CD4-positive, alpha-beta T cell treated with Interleukin-6 for 4 hours (primary cell): ENCODE measurements around the gene MAPKAP1.

Experiments
- DNase-seq: peaks from one replicate; pipeline ENCODE4 v3.0.0-alpha.2; 2020; ENCODE audit warnings: mixed read lengths

The MAPKAP1 gene

DNA sequence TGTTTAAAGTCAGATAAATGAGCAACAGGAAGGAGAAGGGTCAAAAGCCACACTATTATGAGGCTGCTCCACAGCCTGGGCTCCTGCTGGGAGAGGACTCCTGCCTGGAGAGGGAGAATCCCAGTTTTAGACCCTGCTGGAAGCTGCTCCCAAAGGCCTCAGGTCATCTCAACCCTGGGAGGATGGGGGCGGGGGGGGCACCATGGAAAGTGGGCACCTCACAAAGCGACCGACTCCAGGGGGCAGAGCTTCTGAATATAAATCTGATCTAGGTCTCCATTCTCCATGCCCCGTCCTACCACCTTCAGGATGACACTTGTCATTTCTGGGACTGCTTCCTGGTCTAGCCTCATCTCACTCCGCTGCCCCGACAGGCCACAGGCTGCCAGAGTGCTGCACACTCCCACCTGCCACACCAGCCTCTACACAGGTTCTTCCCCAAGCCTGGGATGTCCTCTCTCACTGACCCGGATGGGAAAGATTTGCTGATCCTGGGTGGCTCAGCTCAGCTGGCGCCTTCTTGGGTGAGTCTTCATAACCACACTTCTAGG is 262.0 kb downstream of the MAPKAP1 start:
- DNase-seq: no peak

DNA sequence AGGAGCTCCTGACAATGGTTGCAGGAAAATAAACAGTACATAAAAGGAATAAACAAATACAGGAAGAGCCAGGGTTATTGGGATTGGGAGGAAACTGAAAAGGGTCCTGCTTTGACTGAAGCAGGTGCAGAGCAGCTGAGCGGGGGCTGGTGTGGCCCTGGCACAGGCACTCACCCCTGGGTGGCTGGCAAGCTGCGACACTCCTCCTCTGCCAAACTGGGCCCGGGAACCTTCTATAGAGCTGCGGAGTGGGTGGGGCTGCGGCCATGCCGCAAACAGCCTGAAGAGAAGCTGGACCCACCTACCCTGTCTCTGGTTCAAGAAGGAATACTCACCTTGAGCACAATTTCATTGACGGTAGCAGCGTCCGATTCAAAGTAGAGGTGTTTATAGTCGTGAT is 262.8 kb downstream of the MAPKAP1 start:
- no peak for DNase-seq

DNA sequence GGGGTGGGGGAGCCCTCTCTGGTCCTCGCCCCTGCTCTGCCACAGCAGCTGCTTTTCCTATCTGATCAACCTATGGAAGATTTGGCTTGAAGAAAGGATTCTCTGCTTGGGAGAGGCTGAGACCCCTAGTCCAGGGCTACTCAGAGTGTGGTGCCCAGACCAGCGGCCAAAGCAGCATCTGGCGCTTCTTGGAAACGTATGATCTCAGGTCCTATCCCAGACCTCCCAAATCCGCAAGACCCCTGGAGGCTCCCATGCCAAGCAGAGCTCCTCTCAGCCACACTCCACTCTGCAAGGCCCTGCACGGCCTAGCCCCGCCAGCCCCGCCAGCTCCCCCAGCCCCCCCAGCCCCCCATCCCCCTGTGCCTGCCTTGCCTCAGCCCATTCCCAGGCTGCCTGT is 263.6 kb downstream of the MAPKAP1 start:
- no peak for DNase-seq

DNA sequence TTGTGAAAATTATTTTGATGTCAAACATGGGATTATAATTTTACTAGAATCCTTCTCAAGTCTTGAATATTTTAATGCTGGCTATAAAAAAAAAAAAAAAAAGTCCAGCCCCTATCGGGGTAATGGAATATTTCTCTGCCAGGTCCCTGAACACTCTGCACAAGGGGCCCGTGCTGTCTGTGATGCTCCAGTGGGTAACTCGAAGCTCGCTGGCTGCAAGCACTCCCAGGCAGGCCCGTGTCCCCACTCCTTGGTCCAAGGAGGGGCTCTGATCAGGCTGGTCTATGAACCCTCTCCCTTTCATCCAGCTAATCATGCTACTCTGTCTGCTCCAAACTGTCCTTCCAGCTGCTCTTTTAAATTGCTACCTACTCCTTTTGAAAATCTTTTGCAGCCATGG is 264.6 kb downstream of the MAPKAP1 start:
- DNase-seq: no peak

DNA sequence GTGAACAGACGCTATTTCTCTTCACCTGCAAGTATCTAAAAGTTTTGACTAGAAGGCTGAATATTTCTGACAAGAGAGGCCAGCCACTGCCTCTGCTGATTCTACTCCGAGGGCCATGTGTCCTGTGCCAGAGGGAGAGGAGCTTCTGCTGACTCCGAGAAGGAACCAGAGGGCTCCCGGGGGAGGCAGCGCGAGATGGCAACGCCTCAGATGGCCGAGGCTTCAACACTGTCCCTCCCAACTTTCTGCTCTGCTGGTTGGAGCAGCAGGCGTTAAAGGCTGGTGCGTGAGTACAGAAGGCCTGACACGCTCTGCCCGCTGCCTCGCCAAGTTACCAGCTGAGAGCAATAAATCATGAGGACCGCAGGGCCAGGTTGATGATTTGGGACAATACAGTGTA is 266.6 kb downstream of the MAPKAP1 start:
- DNase-seq: no peak

DNA sequence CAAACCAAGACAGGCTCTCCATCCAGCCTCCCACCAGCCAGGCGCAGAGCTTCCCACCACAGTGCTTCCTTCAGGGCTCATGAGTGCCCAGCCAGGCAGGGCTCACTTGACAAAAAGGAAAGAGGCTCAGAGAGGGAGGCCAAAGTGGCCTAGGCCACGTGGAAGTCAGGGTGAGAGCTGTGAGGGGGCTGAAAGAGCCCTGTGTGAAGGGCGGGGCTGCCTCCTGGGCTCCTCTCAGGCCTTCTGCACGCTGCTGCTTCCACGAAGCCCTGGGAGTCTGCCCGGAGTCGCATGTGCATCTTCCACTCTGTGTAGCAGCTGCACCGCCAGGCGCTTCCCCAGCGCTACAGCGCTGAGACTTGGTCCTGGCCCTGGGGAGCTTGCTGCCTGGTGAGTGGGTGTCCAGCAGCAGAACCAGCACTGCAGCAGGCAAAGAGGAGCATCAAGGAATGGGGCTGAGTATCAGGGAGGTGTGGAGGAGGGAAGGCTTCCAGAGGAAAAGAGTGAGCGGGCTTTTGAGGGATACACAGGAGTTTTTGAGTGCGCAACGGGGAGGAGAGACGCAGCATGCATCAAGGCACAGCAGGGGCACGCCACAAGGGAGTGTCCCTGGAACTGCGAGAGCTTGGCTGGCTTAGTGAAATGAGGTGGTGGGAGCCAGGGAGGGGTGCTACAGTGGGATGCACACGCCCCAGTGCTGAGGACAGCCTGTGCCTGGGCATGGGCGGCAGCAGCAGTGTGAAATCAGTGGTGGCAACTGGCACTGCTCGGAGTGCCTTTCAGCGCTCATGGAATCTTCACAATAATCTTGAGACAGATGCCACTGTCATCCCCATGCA is 267.4 kb downstream of the MAPKAP1 start:
- no peak for DNase-seq

DNA sequence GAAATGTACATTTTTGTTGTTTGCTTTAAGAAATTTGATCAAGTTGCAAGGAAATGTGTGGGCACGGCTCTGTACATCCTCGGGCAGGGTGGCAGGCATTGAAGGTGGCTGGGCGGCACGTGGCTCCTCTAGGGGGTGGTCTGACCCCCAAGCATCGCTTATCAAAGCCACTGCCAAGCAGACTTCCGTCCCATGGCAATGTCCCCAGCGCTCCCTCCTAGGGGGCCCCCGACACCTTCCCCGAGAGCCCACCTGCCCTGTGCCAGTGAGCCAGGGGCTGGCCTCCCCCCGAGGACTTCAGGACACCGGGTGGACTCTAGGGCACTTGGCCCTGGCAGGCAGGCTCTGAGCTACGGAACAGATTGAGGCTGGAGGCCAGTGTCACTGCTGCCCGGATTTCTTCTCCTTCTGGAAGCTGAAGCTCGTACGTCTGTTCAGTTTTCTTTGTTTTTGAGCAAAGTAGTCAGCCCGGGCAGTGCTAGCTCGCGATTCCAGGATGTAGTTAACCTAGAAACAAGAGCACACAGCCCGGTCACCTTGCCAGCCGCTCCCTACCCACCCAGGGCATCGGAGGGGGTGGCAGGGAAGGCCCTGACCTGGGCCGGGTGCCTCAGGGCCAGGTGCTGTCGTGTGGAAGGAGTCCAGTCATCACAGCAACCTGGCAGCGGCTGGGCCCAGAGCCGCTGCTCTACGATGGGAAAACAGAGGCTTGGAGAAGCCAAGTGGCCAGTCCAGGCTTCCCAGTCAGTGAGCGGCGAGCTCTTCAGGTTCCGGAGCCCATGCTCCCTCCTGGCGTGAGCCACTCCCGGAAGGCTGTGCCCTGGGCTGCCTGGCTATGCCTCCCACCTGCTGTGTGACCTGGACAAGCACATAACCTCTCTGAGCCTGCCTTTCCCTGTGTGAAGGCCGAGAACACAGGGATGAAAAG is 268.2 kb downstream of the MAPKAP1 start:
- DNase-seq: no peak

DNA sequence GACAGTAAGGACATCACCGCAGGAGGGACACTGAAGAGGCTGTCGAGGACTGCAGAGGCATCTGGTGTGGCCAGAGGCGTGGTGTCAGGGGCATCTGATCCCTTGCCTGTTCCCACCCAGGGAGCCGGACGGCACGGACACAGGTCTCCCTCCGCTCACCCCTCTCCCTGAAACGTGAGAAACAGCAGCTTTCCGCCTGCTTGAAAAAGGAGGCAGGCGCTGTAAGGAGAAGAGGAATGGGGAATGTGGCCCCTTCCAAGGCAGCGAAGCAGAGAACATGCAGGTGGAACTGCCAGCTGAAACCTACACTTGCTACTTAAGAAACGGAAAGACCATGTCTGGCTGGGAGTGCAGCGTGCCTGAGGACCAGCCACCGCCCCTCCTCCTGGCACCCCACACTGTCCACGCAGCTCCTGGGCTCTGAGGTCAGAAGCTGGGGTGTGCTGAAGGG is 269.2 kb downstream of the MAPKAP1 start:
- DNase-seq: no peak

DNA sequence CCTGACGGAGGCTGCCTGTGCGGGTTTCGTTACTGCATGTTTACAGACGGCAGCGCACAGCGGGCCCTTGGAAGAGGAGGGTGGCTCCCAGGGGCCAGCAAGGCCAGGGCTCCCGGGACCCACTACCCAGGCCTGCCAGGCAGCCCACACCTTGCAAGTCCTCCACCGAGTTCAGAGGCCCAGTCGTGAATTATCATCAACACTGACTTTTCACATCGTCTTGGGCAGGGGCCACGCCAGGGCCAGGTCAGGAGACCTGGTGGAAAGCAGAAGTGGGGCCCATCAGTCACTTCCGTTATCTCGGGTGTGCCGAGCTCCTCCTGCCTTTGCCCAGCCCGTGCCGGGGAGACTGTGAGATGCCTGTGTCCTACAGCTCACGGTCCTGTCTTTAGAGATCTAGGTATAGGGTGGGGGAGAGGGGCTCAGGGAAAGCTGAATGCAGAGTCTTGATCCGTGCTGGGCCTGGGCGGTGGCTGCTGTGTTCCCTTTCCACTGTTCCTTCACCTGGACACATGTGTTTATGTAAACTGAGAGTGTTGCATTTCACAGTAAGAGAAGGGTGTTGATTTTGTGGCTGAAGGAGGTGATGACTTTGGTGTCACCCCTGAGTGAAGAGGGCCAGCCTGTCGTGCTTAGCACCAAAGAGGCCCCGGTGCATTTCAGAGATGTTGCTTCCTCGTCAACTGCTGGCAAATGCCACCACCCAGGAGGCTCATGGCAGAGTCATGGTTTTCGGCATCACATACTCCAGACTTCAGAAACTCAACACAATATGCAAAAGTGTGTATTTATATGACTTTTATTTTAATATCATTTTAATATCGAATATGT is 270.2 kb downstream of the MAPKAP1 start:
- DNase-seq: no peak

DNA sequence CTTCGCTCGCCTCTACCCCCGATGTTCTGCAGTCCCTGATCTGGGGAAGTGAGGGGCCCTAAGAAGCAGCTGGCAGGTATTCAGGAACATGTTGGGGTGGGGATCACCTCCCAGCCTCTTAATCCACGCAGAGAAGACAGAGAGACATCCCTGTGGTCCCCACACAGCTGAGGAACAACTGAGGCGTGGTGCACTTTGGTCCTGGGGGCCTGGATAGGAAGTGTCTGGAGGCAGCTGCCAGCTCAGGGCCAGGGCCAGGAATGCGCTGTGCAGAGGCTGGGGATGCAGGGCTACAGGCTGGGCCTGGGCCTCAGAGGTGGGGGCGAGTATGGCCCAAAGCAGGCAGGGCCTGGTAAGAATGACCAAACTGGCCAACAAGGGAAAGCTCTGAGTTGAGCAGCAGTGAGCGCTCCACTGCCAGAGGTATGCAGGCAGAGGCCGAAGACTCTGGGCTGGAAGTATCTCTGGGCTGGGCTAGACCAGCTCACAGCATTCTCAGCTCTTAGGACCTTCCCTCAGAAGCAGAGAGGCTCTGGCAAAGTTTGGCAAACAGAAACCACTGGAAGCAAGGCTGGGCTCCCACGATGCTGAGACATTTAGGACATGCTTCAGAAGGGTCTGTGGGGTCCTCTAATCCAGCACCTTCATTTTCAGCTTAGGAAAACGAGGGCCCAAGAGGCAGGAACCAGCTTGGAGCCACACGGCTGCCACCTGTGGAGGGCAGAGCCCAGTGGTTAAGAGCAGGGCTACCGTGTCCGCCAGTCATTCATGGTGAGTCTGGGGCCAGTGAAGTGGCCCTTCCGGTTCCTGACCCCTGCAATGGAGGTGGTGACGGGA is 271.0 kb downstream of the MAPKAP1 start:
- DNase-seq: no peak

DNA sequence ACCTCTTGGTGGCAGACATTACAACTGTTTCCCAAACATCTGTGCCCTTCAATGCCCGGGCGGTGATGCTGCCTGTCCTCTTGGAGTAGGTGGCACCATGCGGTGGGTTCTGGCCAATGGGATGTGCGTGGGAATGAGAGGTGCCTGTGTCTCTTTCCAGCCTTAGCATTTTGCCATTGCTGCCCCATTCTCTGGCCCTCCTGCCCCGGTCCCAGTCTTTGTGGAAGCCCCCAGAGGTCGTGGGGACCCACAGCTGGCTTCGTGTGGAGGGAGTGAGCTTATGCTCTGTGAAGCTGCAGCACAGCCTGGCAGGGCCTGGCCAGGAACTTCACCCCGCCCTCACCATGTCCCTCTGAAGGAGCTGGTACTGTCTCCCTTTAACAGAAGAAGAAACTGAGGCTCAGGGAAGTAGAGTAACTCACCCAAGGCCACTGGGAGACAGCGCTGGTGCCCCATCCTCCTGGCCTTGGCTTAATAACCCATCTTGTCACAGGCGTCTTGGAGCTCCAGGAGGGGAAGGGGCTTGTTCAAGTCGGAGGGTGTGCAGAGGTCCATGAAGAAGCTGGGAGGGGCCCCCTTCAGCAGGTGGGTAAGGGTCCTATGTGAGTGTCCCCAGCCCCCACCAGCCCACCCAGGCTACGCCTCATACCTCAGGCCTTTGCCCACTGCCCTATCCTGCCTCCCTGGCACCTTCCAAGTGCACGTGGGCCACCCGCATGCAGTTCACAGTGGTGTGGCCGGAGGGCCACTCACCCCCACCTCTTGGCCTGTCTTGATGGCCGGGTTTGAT is 271.8 kb downstream of the MAPKAP1 start:
- no peak for DNase-seq

DNA sequence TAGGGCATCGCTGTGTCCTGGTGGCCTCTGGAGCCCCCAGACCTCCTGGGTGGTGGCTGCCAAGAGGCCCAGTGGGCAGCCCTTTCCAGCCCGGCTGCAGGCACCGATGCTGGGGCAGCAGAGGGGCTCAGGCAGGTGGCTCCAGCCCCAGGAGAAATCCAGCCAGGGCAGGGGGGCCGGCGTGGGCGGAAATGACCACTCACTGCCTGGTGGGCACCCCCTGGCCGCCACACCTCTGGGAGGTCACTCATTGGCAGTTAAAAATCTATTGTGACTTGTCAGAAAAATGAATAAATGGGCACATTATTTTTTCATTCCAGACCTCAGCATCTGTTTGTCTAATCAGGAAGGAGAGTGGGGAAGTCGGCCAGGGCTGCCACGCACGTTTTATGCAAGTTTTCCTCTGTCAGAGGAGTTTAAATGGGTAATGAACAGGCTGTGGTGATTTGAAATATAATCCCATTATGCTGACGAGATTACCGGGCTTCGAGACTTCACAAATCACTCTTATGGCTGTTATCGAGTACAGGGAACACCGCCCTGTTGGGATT is 273.5 kb downstream of the MAPKAP1 start:
- DNase-seq: no peak

DNA sequence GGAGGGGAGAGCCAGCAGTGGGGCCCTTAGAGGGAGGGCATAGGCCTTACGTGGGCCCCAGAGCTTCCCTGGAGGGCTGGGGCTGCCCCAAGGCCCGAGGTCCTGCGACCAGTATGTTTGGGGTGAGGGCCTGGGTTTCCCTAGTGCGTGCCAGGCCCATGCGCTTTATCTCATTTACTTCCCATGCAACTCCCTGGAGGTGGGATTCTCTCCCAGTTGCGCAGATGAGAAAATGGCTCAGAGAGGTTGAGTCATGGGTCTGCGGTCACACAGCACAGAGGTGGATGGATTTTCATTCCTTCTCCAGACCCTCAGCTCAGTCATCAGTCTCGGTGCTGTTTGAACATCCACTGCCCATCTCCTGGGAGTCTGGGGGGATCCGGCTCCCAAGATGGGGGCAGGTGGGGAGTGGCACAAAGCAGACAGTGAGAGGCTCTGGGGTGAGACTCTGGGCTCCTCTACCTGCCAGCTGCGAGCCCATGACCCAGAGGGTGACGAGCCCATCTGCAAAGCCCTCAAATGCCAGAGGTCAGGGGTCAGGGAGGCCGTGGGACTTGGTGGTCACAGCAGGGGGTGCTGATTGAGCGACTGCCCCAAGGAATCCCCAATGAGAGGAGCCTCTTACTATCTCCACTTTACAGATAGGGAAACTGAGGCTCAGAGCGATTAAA is 274.2 kb downstream of the MAPKAP1 start:
- DNase-seq: no peak

DNA sequence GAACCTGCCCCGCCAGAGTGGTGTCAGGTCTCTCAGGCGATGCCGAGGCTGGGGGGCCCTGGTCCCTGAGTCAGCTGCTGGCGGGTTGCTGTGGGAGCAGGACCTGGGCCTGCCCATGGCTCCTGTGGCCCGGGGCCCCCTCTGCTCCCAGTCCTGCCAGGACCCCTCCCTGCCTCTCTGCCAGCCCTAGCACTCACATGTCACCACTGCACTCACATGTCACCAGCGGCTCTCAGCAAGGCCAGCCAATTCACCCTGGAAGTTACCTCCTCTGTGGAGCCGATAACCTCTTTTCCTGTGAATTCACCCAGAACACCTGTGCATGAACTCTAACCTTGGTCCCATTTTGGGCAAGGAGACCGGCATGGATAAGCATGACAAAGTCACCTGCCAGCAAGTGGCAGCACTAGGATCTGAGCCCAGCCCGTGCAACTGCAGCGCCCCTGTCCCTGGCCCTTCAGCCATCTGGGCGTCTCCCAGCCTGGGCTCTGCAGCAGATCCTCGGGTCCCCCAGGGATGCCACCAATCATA is 275.2 kb downstream of the MAPKAP1 start:
- no peak for DNase-seq

DNA sequence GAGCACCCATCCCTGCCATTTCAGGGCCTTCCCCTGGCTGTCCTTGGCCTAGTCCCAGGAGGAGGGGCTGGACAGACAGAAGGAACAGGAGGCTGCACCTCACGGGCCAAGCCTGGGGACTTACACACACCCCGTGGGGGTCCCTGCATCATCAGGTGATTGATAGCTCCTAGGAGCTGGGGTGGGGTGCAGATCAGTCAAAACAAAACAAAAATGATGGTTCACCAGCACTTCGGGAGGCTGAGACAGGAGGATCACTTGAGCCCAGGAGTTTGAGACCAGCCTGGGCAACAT is 276.0 kb downstream of the MAPKAP1 start:
- DNase-seq: no peak

DNA sequence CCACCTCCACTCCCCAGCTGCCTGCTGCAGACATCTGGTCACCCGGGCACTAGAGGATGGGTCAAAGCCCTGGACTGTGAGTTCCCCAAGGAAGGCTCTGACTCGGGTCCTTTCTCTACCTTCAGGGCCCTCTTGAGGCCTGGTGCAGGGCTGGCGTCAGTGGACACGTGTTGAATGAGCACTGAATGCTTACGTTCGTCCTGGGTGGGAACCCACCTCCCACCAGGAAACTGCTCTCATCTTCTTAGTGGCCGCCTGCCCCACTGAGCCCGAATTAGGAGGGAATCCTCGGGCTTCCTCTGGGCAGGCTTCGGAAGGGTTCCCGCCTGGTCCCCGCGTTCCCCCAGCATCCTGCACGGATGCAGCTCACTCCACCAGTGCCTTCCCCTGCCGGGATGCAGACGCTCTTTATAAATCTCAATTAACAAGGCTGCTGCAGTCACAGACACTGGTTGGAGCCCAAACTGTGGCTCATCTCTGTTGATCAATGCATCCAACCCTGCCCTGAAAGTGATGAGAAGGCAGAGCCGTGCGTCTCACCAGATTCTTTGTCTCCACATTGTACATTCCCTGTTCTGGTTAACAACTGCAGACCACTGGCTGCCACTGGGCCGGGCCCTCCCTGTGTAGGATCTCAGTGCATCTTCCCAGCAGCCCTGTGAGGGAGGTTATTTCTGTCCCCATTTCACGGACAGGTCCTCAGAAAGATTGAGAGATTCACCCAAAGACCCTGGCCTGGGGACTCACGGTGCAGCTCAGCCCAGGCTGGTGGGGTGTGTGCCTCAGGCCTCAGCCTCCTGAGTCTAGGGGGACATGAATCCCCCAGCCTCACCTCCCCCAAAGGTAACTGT is 276.6 kb downstream of the MAPKAP1 start:
- no peak for DNase-seq

DNA sequence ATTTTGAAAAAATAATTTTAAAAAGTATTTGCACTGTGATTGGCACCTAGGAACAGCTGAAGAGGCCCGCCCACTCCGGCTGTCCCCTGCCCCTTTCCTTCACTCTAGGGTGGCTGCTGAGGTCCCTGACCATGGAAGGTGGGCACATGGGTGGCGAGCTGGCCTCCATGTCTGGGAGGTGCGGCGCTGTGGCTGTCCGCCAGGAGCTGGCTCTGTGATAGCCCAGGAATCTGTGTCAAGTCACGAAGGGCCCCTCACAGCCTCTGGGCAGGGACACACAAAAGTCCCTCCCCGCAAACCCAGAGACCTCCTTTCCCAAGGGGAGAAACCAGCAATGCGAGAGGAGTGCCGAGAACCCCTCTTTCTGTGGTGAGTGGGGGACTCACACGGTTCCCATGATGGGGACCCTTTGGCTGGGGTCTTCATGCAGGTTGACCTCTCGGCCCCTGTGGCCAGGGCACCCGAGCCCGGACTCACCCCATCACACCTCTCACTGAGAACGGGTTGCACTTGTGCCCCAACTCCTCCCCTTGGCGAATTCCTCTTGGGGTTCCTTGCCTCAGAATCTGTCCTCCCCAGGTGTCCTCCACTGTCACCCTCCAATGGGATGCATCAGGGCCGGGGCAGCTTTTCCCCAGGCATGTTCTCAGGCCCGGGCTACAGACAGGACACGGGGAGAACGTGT is 277.4 kb downstream of the MAPKAP1 start:
- DNase-seq: no peak

DNA sequence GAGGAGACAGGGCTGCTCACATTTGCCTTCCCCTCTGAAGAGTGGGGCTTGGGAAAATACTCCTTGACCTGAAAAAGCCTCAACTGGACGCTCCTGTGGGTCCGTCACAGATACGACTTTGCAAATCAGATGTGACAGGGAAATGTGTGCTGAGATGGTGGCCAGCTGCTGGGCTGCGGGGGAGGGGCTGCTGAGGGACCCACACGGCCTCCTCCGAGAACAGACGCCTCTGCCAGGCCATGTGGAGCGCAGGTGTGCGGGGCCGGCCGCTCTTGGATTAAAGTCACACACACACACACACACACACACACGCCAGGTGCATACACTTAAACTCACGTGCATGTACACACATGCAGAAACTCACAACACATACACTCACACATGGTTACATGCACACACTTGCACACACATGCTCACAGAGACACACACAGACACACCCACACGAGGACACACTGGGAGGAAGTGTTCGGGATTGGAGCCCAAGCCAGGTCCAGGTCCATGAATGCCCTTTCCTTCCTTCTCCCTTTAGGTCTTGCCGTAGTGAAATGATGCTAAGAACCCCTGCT is 278.0 kb downstream of the MAPKAP1 start:
- DNase-seq: no peak
